Psoas muscle (tissue), 8 donors: Measurements from ENCODE around the gene C1orf198. TPM values are rescaled to one million over a fixed set of nuclear protein-coding genes. Genes with fewer than 3 reads are reported as not detected.

ENCODE experiments used
- ATAC-seq, 4 donors: fragments of 200-7000 bp; cut with Tn5 transposase; one replicate each; pipeline ENCODE4 v1.9.1; 2020; ENCODE audit warnings: moderate library complexity in 3 of 4, mild to moderate bottlenecking in 2 of 4
- DNase-seq, 2 donors: peaks; one replicate each; pipeline ENCODE4 v3.0.0-alpha.2; 2020
- H3K27ac ChIP-seq: fragments of 200-600 bp; one replicate; pipeline ENCODE4 v1.8.0; 2022
- H3K27me3 ChIP-seq, 3 donors: fragments of 200-600 bp in 1 of 3; one replicate each; pipeline versions ENCODE4 v1.6.1 to v1.8.0; 2013 to 2022; ENCODE audit warnings: low read length in 2 of 3, mild to moderate bottlenecking in 2 of 3, moderate library complexity in 1 of 3; ENCODE audit not compliant: insufficient read depth in 3 of 3
- H3K36me3 ChIP-seq, 2 donors: fragments of 200-600 bp in 1 of 2; one replicate each; pipeline versions ENCODE4 v1.6.1 to v1.8.0; 2013 to 2022; ENCODE audit warnings: low read depth in 1 of 2, mild to moderate bottlenecking in 1 of 2, moderate library complexity in 1 of 2; ENCODE audit not compliant: insufficient read depth in 1 of 2
- H3K4me1 ChIP-seq: fragments of 200-600 bp; one replicate; pipeline ENCODE4 v1.8.0; 2022
- H3K4me3 ChIP-seq: fragments of 200-600 bp; one replicate; pipeline ENCODE4 v1.8.0; 2022; ENCODE audit warnings: mild to moderate bottlenecking
- H3K9me3 ChIP-seq: fragments of 200-600 bp; one replicate; pipeline ENCODE4 v1.8.0; 2022
- WGBS, 3 donors: extraction: QIAGEN DNeasy Blood & Tissue Kit; methylation state at CpG; one replicate each; pipeline versions ENCODE4 v1.1.6 to v1.1.7; 2013; 5-methylcytosine and 5-hydroxymethylcytosine counted together
- intact Hi-C, 2 donors: fragments of 100-400 bp; cut with DNase I; formaldehyde crosslinking; loops; one replicate each; pipeline versions ENCODE4 v1.11.0 to v1.14.2; 2022
- polyA plus RNA-seq, 3 donors: library from polyadenylated mRNA; stranded (reverse); fragments of 200-250 nt; gene quantifications; one replicate each; pipeline ENCODE4 v1.2.3, GENCODE V29; 2013
- total RNA-seq, 4 donors: library from RNA; stranded (reverse); fragmentation: NEBNext Ultra II Directional in 2 of 4; extraction: Animal tissue kit (Norgen Biotek cat#: 25700) in 2 of 4; gene quantifications; one replicate each; pipeline versions ENCODE4 v1.2.1 to v1.2.4, GENCODE V29; 2021 to 2023
- TF ChIP-seq, protein P1 (sequence below): fragments of 200-600 bp; IDR thresholded peaks from one replicate; pipeline ENCODE4 v1.8.0; 2022; ENCODE audit warnings: antibody characterized with exemption
- donor health status: healthy with polysubstance abuse.
- donor health status: DM: no; HTN: no; CAD: no; lungs with moderate emphysema.
- donor health status: Bipolar disorder and iron deficiency.
- donor health status: healthy.
- donor health status: DM: yes; HTN: yes; CAD: no.
- donor health status: DM: no; HTN: no; CAD: no.
- donor health status: DM: no; HTN: no; CAD: no.
- donor health status: DM: yes; HTN: yes; CAD: no.

The C1orf198 gene
- total and polyA plus RNA-seq, 7 donors = 32.0 to 122 (median 81.8) TPM

DNA sequence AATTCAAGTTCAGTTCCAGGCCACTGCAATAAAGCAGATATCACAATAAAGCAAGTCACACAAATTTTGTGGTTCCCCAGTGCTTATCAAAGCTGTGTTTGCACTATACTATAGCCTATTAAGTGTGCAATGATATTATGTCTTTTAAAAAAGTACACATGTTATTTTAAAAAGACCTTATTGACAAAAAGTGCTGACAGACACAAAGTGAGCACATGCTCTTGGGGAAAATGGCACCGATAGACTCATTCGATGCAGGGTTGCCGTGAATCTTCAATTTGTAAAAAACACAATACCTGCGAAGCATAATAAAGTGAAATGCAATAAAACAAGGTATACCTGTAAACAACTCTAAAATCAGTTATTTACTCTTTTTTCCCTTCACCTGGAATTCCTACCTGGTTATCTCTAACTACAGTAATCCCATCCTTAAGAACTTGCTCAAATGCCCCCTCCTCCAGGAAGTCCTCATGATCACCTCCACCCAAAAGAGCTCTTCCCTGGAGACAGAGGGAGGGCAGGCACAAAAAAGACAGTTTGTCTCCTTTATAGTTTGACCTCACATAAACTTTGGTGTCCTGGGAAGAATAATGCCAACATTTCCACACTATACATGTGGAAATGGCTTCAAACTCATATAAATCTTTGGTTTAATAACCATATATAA lies 9.7 kb upstream of the C1orf198 start:
- Histone ChIP-seq H3K4me3 (no peak overlapping the region), H3K4me1 (no peaks in the 10 kb centered on the region), H3K27ac (no peak overlapping the region), H3K36me3 (no peaks in the 10 kb centered on the region), H3K27me3 (no peaks in the 10 kb centered on the region), H3K9me3 (no peaks in the 10 kb centered on the region)
- intact Hi-C loops = loop anchor here in 1 of 2 donors (5.0 kb wide), 1 partner anchor 81 kb away; no protein-coding TSS in a partner anchor
- TF ChIP-seq, protein P1, sequence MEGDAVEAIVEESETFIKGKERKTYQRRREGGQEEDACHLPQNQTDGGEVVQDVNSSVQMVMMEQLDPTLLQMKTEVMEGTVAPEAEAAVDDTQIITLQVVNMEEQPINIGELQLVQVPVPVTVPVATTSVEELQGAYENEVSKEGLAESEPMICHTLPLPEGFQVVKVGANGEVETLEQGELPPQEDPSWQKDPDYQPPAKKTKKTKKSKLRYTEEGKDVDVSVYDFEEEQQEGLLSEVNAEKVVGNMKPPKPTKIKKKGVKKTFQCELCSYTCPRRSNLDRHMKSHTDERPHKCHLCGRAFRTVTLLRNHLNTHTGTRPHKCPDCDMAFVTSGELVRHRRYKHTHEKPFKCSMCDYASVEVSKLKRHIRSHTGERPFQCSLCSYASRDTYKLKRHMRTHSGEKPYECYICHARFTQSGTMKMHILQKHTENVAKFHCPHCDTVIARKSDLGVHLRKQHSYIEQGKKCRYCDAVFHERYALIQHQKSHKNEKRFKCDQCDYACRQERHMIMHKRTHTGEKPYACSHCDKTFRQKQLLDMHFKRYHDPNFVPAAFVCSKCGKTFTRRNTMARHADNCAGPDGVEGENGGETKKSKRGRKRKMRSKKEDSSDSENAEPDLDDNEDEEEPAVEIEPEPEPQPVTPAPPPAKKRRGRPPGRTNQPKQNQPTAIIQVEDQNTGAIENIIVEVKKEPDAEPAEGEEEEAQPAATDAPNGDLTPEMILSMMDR = no peak
- 93 to 98% (median 97%) methylated on average over 4 of the region's 4 CpGs for WGBS, 3 donors
- ATAC-seq (no peak), DNase-seq (no peak)

DNA sequence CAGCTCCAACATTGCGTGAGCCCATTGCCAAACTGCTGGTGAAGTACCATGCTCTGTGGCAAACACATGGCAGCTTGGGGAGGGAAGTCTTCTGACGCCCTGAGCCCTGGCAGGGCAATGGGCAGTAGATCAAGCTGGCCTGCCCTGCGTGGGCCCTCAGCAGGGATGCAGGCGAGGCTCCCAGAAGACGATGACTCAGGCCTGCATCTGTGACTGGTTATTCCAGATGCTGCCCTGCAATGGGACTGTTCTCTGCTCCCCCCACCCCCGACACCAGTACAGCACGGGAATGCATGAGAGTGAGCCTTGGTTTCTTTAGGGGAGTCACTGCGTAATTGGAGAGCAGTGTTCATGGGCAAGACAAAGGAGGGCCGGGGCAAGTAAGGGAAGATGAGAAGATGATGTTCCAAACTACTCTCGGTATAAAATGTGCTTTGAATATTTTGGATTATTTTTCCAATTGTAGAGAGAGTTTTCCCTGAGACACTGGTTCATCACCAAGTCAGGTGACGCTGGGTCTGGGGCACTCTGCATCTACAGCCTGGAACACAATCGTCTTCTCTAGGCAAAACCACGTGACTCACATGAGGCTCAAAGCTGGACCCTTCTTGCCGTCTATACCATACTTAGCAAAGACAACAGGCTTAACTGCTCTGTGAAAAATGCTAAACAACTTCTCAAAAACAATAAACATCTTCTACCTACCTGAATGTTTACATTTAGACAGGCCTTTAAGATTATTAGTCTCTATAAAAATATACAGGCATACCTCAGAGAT lies 9.0 kb upstream of the C1orf198 start:
- Histone ChIP-seq H3K4me1 (no peaks in the 10 kb centered on the region), H3K27me3 (no peaks in the 10 kb centered on the region), H3K27ac (no peak overlapping the region), H3K9me3 (no peaks in the 10 kb centered on the region), H3K4me3 (no peak overlapping the region), H3K36me3 (no peaks in the 10 kb centered on the region)
- WGBS, 3 donors = 72 to 83% (median 75%) methylated on average over 14 of the region's 14 CpGs
- intact Hi-C loops = loop anchor here in 1 of 2 donors (5.0 kb wide), 1 partner anchor 80 kb away; no protein-coding TSS in a partner anchor
- ATAC-seq (peak in 2 of 4 donors; percentile 24 to 48), DNase-seq (no peak)
- TF ChIP-seq, protein P1 = no peak

DNA sequence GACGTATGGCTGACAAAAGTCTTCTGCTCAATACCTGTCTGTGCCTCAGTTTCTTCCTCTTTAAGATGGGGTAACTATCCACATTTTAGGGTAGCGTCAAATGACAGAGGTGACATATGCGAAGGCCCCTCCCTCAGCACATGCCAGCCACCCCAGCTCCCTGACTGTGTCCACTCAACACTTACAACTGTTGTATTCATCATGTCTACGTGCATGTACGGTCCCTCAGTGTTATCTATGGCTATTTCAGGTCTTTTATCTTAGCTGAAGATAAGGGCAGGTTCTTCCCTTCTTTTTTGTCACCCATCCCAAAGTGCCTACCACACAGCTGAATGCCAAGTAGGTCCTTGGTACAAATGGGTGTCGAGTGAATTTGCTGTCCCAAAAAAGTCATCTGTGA lies 8.3 kb upstream of the C1orf198 start:
- no peak for DNase-seq
- no peaks in the 10 kb centered on the region for H3K4me1 ChIP-seq
- no peak for ATAC-seq
- no peaks in the 10 kb centered on the region for H3K27me3 ChIP-seq
- intact Hi-C loops = loop anchor here in 1 of 2 donors (5.0 kb wide), 1 partner anchor 79 kb away; no protein-coding TSS in a partner anchor
- no peaks in the 10 kb centered on the region for H3K36me3 ChIP-seq
- H3K9me3 ChIP-seq = no peaks in the 10 kb centered on the region
- no peak overlapping the region for H3K4me3 ChIP-seq
- 88 to 97% (median 94%) methylated on average over 6 of the region's 6 CpGs for WGBS, 3 donors
- TF ChIP-seq, protein P1 = no peak
- no peak overlapping the region for H3K27ac ChIP-seq

DNA sequence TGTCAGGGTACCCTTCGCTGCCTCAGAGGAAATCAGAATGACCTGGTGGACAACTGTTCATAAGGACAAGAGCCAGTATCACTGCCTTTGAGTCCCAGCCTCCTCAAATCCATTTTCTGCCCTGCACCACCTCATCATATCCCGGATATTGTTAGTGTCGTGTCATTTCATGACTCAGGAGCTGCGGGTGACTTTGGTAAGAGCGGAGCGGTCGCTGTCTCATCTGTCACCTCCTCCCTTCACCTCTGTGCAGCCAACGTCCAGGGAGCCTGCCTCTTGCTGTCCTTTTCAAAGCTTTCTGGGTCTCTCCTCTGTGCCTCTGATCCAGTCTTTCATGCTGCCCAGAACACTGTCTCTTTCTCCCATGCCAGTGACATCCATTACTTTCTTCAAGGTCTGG lies 7.0 kb upstream of the C1orf198 start:
- no peaks in the 10 kb centered on the region for H3K9me3 ChIP-seq
- no peaks in the 10 kb centered on the region for H3K4me1 ChIP-seq
- 90 to 95% (median 94%) methylated on average over 8 of the region's 8 CpGs for WGBS, 3 donors
- H3K4me3 ChIP-seq = no peak overlapping the region
- no peaks in the 10 kb centered on the region for H3K36me3 ChIP-seq
- ATAC-seq = no peak
- H3K27me3 ChIP-seq = no peaks in the 10 kb centered on the region
- intact Hi-C loops = loop anchor here in 1 of 2 donors (5.0 kb wide), 1 partner anchor 78 kb away; no protein-coding TSS in a partner anchor
- TF ChIP-seq, protein P1 = no peak
- H3K27ac ChIP-seq = no peak overlapping the region
- DNase-seq = no peak
